ENCODE results near the gene COL23A1.

The COL23A1 gene

DNA sequence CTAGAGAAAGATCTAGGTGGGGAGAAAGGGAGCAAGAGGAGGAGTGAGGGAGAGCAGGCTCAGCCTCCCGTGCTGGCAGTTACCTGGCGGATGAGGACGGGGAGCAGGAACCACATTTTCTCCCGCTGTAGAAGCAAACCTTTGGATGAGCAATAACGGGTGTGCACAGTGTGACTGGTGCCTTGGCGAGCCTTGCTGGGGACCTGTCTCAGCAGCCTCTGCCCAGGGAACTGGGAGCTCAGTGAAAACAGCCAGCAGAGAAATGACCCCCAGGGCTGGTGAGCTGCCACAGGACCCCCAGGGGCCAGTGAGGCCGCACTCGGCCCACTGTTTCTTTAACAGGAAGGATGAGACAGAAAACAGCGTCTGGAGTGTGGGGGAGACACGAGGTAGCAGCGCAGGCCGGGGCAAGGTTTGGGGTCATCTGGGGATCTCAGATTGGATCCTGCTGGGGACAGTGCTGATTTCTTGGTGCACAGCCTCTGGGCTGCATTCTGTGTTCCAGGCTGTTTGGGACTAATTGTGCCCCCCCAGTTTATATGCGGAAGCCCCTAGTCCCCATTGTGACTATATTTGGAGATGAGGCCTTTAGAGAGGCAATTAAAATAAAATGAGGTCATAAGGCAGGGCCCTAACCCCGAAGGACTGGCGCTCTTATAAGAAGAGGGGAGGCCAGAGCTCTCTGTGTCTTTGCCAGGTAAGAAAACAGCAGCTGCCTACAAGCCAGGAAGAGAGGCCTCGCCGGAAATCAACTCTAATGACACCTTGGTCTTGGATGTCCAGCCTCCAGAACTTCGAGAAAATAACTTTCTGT lies 238.8 kb downstream of the COL23A1 start:
- no peak for DNase-seq

- DNase-seq = no peak
Measured at GRCh38 chr5:178350361-178351220, 239.6 kb downstream of the COL23A1 start.

DNA sequence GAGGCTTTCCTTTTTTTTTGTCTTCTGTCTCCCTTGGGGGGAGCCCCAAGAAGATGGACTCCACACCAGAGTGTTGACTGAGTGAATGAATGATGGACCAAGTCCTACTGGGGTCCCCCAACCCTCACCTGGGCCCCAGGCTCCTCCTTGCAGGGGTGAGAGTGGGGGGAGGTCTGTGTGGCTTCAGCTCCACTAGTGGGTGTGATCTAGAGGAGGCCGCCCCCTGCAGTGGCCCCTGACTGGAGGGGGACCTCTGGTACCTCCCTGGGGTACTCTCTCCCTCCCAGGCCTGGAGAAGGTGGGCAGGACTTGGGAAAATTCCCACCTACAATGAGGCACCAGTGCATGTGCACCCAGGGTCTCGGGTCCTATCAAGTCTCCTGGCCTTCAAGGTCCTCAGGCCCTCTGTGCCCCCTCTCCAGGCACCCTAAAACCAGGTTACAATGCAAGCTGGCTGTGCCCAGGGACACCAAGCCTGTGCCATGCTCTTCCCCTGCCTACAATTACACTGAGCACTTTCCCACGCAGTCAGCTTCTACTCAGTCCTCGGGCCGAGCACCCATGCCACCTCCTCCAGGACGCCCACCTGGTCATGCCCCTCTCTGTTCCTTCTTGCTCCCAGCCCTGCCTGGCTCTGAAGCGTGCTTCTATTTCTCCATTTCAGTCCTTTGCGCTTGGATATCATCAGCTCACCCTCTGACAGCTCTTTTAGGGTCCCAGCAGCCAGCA lies 240.4 kb downstream of the COL23A1 start:
- no peak for DNase-seq

DNA sequence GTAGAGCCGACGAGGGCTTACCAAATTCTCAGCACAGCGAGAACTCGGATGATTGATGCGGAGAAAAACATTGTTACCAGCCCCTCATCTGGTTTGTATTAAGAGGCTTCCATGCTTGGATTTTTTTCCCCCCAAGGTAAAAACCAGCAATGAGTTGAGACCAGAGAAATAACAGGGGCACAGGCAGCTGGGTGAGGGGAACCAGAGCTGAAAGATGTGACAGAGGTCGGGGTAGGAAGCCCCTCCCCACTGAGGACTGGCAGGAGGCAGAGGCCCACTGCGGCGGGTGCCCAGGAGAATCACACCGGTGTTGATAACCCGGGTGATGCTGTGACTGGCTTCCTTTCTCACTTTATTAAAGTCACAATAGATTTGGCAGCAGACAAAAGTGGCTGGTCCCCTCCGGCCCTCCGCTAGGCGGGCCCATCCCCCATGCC lies 241.1 kb downstream of the COL23A1 start:
- no peak for DNase-seq

DNA sequence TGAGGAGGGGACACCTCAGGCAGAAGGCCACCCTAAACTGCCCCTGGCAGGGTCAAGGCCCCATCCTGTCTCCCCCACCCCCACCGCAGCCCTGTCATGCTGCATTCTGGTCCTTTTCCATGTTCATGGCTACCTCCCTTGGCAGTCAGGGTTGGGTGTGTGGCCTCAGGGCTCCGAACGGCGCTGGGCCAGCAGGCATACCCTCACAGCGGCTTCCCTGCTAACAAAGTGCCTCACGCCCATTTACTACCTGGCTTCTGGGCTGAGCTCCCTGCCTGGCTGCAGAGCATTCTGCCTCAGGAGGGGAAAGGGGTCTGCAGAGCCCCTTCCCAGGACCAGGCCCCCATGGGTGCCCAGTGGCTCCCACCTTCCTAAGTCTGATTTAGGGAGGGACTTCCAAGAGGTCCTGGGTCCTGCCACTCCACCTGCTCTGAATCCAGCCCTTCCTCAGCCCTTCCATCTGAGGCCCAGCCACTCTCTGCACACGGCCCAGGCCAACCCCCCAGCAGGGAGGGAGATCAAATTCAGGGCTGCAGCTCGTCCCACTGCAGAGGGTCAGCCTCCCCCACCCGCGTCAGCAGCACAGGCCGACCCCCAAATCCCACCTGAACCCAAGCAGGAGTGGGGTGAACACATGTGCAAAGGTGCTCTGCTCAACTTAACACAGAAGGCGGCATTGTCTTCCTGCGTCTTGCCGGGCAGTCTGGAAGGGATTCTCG lies 241.7 kb downstream of the COL23A1 start:
- DNase-seq = no peak

- DNase-seq = no peak
Measured at GRCh38 chr5:178347956-178348355, 242.2 kb downstream of the COL23A1 start.

GRCh38 chr5:178346607-178347334 lies 243.4 kb downstream of the COL23A1 start:
- DNase-seq = no peak

- no peak for DNase-seq
Measured at GRCh38 chr5:178343306-178343705, 246.9 kb downstream of the COL23A1 start.

DNA sequence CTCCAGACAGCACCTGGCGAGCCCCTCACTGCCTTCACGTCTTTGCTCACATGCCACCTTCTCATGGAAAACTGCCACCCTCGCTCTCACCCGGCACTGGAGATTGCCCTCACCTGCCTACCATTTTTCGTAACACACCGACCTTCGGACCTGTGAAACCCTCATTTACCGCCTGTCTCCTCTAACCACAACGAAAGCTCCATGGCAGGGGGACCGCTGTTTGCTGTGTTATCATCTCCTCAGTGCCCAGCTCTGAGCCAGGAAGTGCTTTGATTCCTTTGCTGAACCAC lies 248.4 kb downstream of the COL23A1 start:
- DNase-seq = no peak

- DNase-seq = no peak
Measured at GRCh38 chr5:178341091-178341850, 248.9 kb downstream of the COL23A1 start.

- DNase-seq = no peak
Measured at GRCh38 chr5:178340637-178341036, 249.6 kb downstream of the COL23A1 start.

GRCh38 chr5:178340187-178340586 lies 250.0 kb downstream of the COL23A1 start:
- no peak for DNase-seq

DNA sequence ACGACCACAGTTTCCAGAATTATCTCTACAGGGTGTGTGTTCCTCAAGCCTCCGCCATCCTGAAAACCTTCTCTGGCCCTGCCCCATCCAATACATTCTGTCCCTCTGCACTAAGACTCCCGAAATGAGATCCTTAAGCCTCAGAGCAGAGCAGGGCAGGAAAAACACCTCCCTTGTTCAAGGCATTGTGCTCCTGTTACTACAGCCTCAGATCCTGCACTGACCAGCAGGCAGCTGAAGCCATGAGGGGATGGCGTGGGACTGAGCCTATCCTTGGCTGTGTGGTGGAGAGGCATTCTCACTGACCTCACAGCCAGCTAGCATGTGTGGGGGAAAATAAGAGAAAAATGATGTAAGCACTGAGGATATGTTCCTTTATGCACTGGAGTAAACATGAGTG lies 250.9 kb downstream of the COL23A1 start:
- DNase-seq = no peak

DNA sequence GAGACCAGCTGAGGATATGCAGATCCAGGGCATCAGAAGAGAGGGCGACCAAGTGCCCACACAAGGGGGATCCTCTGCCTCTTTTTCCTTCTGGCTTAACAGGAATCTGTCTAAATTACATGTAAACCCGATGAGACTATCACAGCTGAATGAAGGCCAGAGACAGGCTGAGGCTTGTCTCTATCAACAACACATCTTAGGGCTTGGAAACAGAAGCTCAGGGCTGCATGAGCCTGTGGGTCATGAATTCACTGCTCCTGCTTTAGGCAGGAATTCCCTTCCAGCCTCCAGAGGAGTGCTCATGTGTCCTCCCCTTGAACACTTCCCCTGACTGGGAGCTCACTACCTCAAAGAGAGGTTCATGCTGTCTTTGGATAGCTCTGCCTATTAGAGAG lies 251.4 kb downstream of the COL23A1 start:
- DNase-seq = no peak

- no peak for DNase-seq
Measured at GRCh38 chr5:178338126-178338749, 252.0 kb downstream of the COL23A1 start.

DNA sequence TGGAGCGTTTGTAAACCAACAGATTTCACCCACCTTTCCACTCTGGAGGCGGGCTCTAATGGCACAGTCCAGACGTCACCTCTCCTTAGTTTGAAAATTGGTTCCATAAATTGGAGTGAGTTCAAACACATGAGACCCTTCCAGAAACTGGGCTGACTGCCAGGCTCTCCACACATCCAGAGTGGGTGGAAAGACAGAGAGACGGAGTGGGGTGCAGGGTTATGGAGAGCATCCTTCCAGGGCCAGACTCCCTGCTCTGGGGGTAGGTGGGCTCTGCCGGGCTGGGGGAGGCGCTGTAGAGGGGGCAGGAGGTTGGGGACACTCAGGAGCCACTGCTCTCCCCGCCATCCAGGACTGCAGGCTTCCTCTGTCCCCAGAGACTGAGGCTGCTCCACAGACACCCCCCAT lies 252.9 kb downstream of the COL23A1 start:
- no peak for DNase-seq

DNA sequence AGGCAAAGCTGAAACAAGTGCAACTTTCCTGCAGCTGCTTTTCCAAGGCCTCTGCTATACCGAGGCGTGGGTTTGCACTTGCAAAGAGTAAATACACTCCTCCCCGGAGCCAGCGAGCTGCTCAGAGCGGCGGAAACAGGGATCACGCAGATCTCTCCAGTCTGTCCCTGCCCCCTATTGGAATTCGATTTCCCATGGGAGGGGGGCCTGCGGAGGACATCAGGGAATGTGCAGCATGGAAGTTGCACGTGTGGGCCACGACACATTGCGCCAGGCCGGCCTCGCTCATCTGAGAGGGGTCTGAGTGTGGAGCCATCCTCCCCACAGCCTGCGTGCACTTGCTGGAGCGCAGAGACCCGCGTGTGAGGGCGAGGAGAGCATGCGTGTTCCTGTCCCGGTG lies 253.3 kb downstream of the COL23A1 start:
- DNase-seq = no peak

- DNase-seq = no peak
Measured at GRCh38 chr5:178335302-178336030, 254.7 kb downstream of the COL23A1 start.

DNA sequence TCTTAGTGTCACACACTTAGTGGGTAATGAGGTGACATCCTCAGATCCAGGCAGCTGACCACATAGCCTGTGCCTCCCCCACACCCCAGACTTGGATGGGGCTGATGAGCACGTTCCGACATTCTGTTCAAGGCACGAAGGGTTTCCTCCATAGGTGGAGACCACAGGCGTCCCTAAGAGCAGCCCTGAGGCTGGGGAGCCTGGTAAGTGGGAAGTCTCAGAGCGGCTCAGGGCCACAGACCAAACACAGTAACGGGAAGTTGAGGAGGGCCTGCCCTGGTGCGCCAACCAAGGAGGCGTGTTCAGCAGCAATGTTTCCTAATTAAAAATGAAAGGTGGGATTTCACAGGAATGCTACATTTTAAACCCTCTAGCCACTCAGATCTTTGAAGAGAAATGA lies 255.3 kb downstream of the COL23A1 start:
- no peak for DNase-seq

DNA sequence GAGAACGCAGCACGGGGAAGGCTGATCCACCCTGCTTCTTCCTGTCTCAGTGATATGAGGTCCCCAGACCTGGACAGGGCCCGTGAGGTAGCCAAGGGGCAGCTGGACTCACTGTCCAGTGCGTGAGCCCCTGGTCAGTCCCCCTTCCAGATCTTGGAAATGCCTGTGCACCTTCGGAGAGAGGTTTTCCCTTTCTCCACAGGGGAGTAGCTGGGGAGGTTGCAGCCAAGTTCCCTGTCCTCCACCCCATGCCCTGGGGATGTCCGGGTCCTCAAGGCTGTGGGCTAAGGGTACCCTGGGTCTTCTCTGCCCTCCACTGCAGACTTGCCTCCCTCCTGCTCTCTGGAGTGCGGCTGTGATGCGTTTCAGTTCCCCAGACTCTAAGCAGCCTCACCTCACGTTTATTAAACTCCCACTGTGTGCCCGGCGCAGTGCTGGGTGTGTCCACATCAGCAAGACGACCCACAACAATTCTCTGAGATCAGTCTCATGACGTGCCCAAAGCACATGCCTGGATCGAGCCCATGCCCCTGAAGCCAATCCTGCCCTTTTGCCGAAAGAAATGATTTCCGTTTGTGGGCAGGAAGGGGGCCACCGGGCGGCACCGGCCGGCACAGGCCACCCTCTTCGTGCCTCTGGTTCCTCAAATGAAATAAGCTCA lies 256.2 kb downstream of the COL23A1 start:
- no peak for DNase-seq
